ENCODE results near the gene PGA4. TPM values are rescaled to one million over a fixed set of nuclear protein-coding genes. Genes with fewer than 3 reads are reported as not detected.
"Not testable (repeated sequence)": the region's sequence is repeated elsewhere in the genome, so short reads cannot be mapped to it uniquely, and the experiment has no call there.

The PGA4 gene
- total and polyA plus RNA-seq, 3 experiments from 2014 or later: not detected

GRCh38 chr11:61229458-61229857 is 7.3 kb downstream of the PGA4 start:
- H3K4me3 ChIP-seq (ENCODE audit: low read length); CTCF ChIA-PET; H3K27ac ChIP-seq (ENCODE audit: low read depth, low read length); H3K36me3 Mint-ChIP-seq; H3K36me3 ChIP-seq (ENCODE audit: insufficient read depth, low read length); H3K9me3 ChIP-seq (ENCODE audit: low read length); H3K27me3 ChIP-seq (ENCODE audit: insufficient read depth, low read length, poor library complexity, severe bottlenecking); H3K4me1 Mint-ChIP-seq; H3K27me3 Mint-ChIP-seq; H3K4me3 Mint-ChIP-seq; DNase-seq; H3K4me1 ChIP-seq (ENCODE audit: insufficient read depth, low read length); POLR2A ChIA-PET; H3K27ac Mint-ChIP-seq; H3K9me3 Mint-ChIP-seq: not testable (repeated sequence)

GRCh38 chr11:61231033-61231432 is 8.9 kb downstream of the PGA4 start:
- H3K36me3 ChIP-seq (ENCODE audit: insufficient read depth, low read length); H3K4me1 ChIP-seq (ENCODE audit: insufficient read depth, low read length); H3K27me3 ChIP-seq (ENCODE audit: insufficient read depth, low read length, poor library complexity, severe bottlenecking); H3K27ac ChIP-seq (ENCODE audit: low read depth, low read length); H3K27me3 Mint-ChIP-seq; H3K4me1 Mint-ChIP-seq; CTCF ChIA-PET; H3K4me3 ChIP-seq (ENCODE audit: low read length); H3K9me3 Mint-ChIP-seq; H3K4me3 Mint-ChIP-seq; POLR2A ChIA-PET; H3K36me3 Mint-ChIP-seq; H3K9me3 ChIP-seq (ENCODE audit: low read length); H3K27ac Mint-ChIP-seq; DNase-seq: not testable (repeated sequence)

- H3K36me3 Mint-ChIP-seq; DNase-seq; H3K4me1 ChIP-seq (ENCODE audit: insufficient read depth, low read length); H3K4me1 Mint-ChIP-seq; H3K36me3 ChIP-seq (ENCODE audit: insufficient read depth, low read length); H3K27ac ChIP-seq (ENCODE audit: low read depth, low read length); H3K27me3 Mint-ChIP-seq; POLR2A ChIA-PET; CTCF ChIA-PET; H3K4me3 ChIP-seq (ENCODE audit: low read length); H3K4me3 Mint-ChIP-seq; H3K9me3 ChIP-seq (ENCODE audit: low read length); H3K27ac Mint-ChIP-seq; H3K9me3 Mint-ChIP-seq; H3K27me3 ChIP-seq (ENCODE audit: insufficient read depth, low read length, poor library complexity, severe bottlenecking): not testable (repeated sequence)
Measured at GRCh38 chr11:61231585-61231984, 9.4 kb downstream of the PGA4 start.

DNA sequence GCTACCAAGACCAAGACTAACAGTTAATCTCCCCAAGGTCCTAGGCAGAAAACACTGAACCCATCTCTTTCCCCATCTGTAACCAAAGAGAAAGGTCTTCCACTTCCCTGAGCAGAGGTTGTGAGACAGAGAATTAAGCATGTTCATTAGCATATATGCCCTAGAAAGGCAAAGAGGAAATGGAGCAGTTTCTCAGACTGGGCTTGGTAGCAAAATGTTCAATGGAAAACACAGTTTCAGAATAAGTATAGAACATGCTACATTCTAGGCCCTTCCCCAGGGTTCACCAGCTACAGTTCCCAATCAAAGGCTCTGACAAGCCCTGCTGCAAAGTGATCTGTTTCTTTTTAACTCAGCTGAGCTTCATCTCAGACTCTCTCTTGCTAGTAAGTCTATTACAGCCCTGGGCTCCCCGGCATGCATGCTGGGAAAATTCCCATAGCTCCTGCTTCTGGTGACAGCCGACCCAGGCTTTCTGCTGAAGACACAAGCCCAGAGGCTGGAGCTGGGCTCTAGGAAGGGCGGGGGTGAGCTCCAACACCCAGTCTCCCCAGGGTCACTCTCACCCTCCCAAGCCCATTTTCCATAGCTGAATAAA is 10.5 kb downstream of the PGA4 start:
- H3K9me3 Mint-ChIP-seq; H3K27me3 Mint-ChIP-seq; H3K36me3 ChIP-seq (ENCODE audit: insufficient read depth, low read length); DNase-seq; H3K4me3 ChIP-seq (ENCODE audit: low read length); POLR2A ChIA-PET; H3K36me3 Mint-ChIP-seq; H3K27me3 ChIP-seq (ENCODE audit: insufficient read depth, low read length, poor library complexity, severe bottlenecking); H3K27ac ChIP-seq (ENCODE audit: low read depth, low read length); H3K4me1 Mint-ChIP-seq; H3K4me1 ChIP-seq (ENCODE audit: insufficient read depth, low read length); H3K27ac Mint-ChIP-seq; H3K9me3 ChIP-seq (ENCODE audit: low read length); H3K4me3 Mint-ChIP-seq; CTCF ChIA-PET: not testable (repeated sequence)

- H3K4me1 Mint-ChIP-seq; H3K27me3 ChIP-seq (ENCODE audit: insufficient read depth, low read length, poor library complexity, severe bottlenecking); CTCF ChIA-PET; H3K4me3 Mint-ChIP-seq; H3K27me3 Mint-ChIP-seq; POLR2A ChIA-PET; H3K36me3 ChIP-seq (ENCODE audit: insufficient read depth, low read length); DNase-seq; H3K9me3 Mint-ChIP-seq; H3K27ac Mint-ChIP-seq; H3K36me3 Mint-ChIP-seq; H3K4me3 ChIP-seq (ENCODE audit: low read length); H3K4me1 ChIP-seq (ENCODE audit: insufficient read depth, low read length); H3K9me3 ChIP-seq (ENCODE audit: low read length); H3K27ac ChIP-seq (ENCODE audit: low read depth, low read length): not testable (repeated sequence)
Measured at GRCh38 chr11:61237130-61237529, 15.0 kb downstream of the PGA4 start.

DNA sequence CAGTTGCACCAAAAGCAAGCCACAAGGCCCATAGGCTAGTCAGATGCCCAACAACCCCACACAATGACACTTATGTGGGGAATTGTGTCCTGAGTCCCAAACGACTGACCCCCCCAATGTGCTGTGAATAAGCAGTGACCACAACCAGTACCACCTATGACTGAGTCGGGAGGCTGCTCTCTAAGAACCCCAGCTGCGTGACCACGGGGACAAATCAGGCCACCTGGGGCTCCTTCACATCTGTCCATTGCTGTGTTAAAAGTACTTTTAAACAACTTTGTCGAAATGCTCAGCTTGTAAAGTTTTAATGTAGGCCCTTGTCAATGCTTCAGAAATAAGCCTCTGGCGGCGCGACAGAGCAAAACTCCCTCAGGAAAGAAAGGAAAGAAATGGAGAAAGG is 18.1 kb downstream of the PGA4 start:
- H3K4me3 ChIP-seq (ENCODE audit: low read length); H3K9me3 ChIP-seq (ENCODE audit: low read length); H3K27me3 ChIP-seq (ENCODE audit: insufficient read depth, low read length, poor library complexity, severe bottlenecking); DNase-seq; CTCF ChIA-PET; POLR2A ChIA-PET; H3K27me3 Mint-ChIP-seq; H3K27ac Mint-ChIP-seq; H3K36me3 ChIP-seq (ENCODE audit: insufficient read depth, low read length); H3K9me3 Mint-ChIP-seq; H3K4me1 Mint-ChIP-seq; H3K4me1 ChIP-seq (ENCODE audit: insufficient read depth, low read length); H3K36me3 Mint-ChIP-seq; H3K4me3 Mint-ChIP-seq; H3K27ac ChIP-seq (ENCODE audit: low read depth, low read length): not testable (repeated sequence)

GRCh38 chr11:61240875-61241274 is 18.7 kb downstream of the PGA4 start, which contains the start of gene PGA5:
TSS of gene PGA5 (plus strand) at chr11:61241175. CDS start at chr11:61241227, 52 bp downstream.
- H3K36me3 Mint-ChIP-seq; DNase-seq; H3K27ac ChIP-seq (ENCODE audit: low read depth, low read length); CTCF ChIA-PET; H3K9me3 Mint-ChIP-seq; H3K36me3 ChIP-seq (ENCODE audit: insufficient read depth, low read length); H3K27me3 Mint-ChIP-seq; H3K4me3 Mint-ChIP-seq; H3K4me3 ChIP-seq (ENCODE audit: low read length); H3K27me3 ChIP-seq (ENCODE audit: insufficient read depth, low read length, poor library complexity, severe bottlenecking); POLR2A ChIA-PET; H3K27ac Mint-ChIP-seq; H3K4me1 Mint-ChIP-seq; H3K4me1 ChIP-seq (ENCODE audit: insufficient read depth, low read length); H3K9me3 ChIP-seq (ENCODE audit: low read length): not testable (repeated sequence)

DNA sequence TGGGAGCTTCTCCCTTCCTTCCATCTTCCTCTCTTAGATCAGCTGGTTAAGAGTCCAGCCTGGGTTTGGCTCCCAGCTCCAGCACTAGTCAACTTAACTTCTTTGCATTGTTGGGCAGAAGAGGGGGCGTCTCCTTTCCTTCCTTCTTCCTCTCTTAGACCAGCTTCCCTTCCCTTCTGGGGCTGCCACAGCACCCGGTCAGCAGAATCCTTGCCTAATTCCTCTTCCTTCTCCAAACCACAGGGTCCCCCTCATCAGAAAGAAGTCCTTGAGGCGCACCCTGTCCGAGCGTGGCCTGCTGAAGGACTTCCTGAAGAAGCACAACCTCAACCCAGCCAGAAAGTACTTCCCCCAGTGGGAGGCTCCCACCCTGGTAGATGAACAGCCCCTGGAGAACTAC is 19.4 kb downstream of the PGA4 start:
- H3K27me3 Mint-ChIP-seq; H3K4me1 Mint-ChIP-seq; H3K4me3 ChIP-seq (ENCODE audit: low read length); H3K27ac Mint-ChIP-seq; H3K27me3 ChIP-seq (ENCODE audit: insufficient read depth, low read length, poor library complexity, severe bottlenecking); DNase-seq; H3K9me3 Mint-ChIP-seq; H3K4me3 Mint-ChIP-seq; POLR2A ChIA-PET; CTCF ChIA-PET; H3K9me3 ChIP-seq (ENCODE audit: low read length); H3K36me3 ChIP-seq (ENCODE audit: insufficient read depth, low read length); H3K36me3 Mint-ChIP-seq; H3K4me1 ChIP-seq (ENCODE audit: insufficient read depth, low read length); H3K27ac ChIP-seq (ENCODE audit: low read depth, low read length): not testable (repeated sequence)

DNA sequence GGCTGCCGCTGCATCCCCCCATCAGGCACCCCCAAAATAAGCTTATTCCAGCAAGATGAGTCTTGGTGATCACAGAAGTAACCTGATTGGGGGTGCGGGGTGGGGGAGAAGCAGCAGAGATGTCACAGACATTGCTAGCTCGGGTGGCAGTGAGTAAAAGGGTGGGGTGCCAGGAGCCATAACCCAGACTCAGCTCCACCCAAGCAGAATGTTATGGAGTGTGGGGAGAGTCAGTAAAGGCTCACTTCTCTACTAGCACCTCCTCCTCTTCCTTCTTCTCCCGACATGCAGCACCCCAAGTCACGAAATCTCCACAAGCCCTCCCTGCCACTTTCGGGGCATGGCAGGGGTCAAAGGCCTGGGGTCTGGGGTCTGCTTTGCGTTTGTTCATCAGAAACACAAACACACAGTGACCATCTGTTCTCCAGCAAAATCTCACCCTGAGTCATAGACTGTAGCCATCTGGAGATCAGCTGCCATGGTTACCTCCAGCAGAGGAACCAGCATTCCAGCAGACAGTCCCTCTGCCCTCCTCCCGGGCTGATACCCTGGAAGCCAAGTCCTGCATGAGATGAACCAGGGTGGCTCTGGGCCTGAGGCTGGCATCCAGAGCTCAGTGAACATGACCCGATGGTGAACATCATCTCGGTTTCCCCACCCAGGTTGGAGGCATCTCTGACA is 23.3 kb downstream of the PGA4 start:
- H3K4me3 Mint-ChIP-seq; H3K36me3 ChIP-seq (ENCODE audit: insufficient read depth, low read length); H3K27me3 Mint-ChIP-seq; H3K4me1 ChIP-seq (ENCODE audit: insufficient read depth, low read length); H3K27ac ChIP-seq (ENCODE audit: low read depth, low read length); H3K36me3 Mint-ChIP-seq; DNase-seq; H3K4me3 ChIP-seq (ENCODE audit: low read length); H3K4me1 Mint-ChIP-seq; CTCF ChIA-PET; H3K9me3 Mint-ChIP-seq; POLR2A ChIA-PET; H3K27ac Mint-ChIP-seq; H3K9me3 ChIP-seq (ENCODE audit: low read length); H3K27me3 ChIP-seq (ENCODE audit: insufficient read depth, low read length, poor library complexity, severe bottlenecking): not testable (repeated sequence)

All from CD8-positive, alpha-beta memory T cell (primary cell).